ENCODE measurements around the gene PCSK6.

PCSK6 gene

GRCh38 chr15:101436526-101436925 is 53.0 kb downstream of the PCSK6 start:
- ChIA-PET CTCF (no interaction called here), POLR2A (no interaction called here)
- no peak for TF ChIP-seq L3MBTL2 (conservative IDR thresholded peaks at IDR 0.05)
- TF ChIP-seq FOXM1 (IDR thresholded peaks at IDR 0.05; ENCODE audit: borderline replicate concordance): no peak
- TF ChIP-seq TARDBP (IDR thresholded peaks at IDR 0.05): no peak
- no peak for TF ChIP-seq FOXK2 (IDR thresholded peaks at IDR 0.05)
- no peak for TF ChIP-seq NFRKB (IDR thresholded peaks at IDR 0.05)
- no peak for TF ChIP-seq SUZ12 (IDR thresholded peaks at IDR 0.05)
- TF ChIP-seq, protein P1, sequence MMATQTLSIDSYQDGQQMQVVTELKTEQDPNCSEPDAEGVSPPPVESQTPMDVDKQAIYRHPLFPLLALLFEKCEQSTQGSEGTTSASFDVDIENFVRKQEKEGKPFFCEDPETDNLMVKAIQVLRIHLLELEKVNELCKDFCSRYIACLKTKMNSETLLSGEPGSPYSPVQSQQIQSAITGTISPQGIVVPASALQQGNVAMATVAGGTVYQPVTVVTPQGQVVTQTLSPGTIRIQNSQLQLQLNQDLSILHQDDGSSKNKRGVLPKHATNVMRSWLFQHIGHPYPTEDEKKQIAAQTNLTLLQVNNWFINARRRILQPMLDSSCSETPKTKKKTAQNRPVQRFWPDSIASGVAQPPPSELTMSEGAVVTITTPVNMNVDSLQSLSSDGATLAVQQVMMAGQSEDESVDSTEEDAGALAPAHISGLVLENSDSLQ (IDR thresholded peaks at IDR 0.05): no peak
- TF ChIP-seq LEF1 (IDR thresholded peaks at IDR 0.05; ENCODE audit: borderline replicate concordance): no peak
- no peak for TF ChIP-seq HDGF (IDR thresholded peaks at IDR 0.05; ENCODE audit: borderline replicate concordance)
- TF ChIP-seq FOXA1 (IDR thresholded peaks at IDR 0.05): no peak
- TF ChIP-seq ZNF384 (IDR thresholded peaks at IDR 0.05): no peak
- no peak for DNase-seq (ENCODE audit: extremely low spot score)

DNA sequence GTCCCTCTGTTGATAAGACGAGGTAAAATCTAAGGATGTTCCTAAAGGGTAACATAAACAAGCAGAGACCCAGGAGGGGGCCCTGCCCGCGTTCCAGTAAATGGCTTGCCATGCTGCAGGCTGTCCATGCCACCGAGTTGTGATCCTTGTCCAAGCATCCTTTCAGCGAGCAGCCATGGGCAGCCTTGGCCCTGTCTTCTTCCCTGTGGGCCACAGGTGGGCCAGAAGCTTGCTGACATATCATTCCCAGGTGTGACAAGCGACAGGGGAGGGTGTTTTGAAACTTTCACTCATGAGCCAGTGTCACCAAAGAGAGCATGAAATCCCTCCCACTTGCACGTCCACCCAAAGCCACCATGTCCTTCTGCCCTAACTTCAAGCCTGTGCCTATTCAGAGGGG is 53.7 kb downstream of the PCSK6 start:
- TF ChIP-seq TARDBP (IDR thresholded peaks at IDR 0.05) (no peak), SUZ12 (IDR thresholded peaks at IDR 0.05) (no peak), LEF1 (IDR thresholded peaks at IDR 0.05; ENCODE audit: borderline replicate concordance) (no peak), FOXM1 (IDR thresholded peaks at IDR 0.05; ENCODE audit: borderline replicate concordance) (no peak), NFRKB (IDR thresholded peaks at IDR 0.05) (no peak), SP1 (IDR thresholded peaks at IDR 0.05) (no peak), ARNT (IDR thresholded peaks at IDR 0.05) (no peak), ELF4 (IDR thresholded peaks at IDR 0.05) (no peak), L3MBTL2 (conservative IDR thresholded peaks at IDR 0.05) (no peak)
- POLR2A ChIA-PET: no interaction called here
- no peak for DNase-seq (ENCODE audit: extremely low spot score)
- CTCF ChIA-PET: no interaction called here

- CTCF ChIA-PET: interaction anchor here (0.5 kb wide), 1 partner anchor 45 kb away, joined by 3 read pairs; no protein-coding TSS in a partner anchor
- TF ChIP-seq ZNF384 (IDR thresholded peaks at IDR 0.05) (no peak), ARNT (IDR thresholded peaks at IDR 0.05) (no peak), BHLHE40 (IDR thresholded peaks at IDR 0.05; ENCODE audit: borderline replicate concordance) (no peak), HDGF (IDR thresholded peaks at IDR 0.05; ENCODE audit: borderline replicate concordance) (no peak)
- POLR2A ChIA-PET: no interaction called here
- no peak for DNase-seq (ENCODE audit: extremely low spot score)
Measured at GRCh38 chr15:101434032-101434920, 55.2 kb downstream of the PCSK6 start.

GRCh38 chr15:101433396-101433795 is 56.1 kb downstream of the PCSK6 start:
- ChIA-PET CTCF (no interaction called here), POLR2A (no interaction called here)
- no peak for DNase-seq (ENCODE audit: extremely low spot score)
- TF ChIP-seq FOXK2 (IDR thresholded peaks at IDR 0.05) (no peak), ZNF384 (IDR thresholded peaks at IDR 0.05) (no peak), FOXA1 (IDR thresholded peaks at IDR 0.05) (no peak), BHLHE40 (IDR thresholded peaks at IDR 0.05; ENCODE audit: borderline replicate concordance) (no peak), HDGF (IDR thresholded peaks at IDR 0.05; ENCODE audit: borderline replicate concordance) (no peak), SP1 (IDR thresholded peaks at IDR 0.05) (no peak), ARNT (IDR thresholded peaks at IDR 0.05) (no peak), TARDBP (IDR thresholded peaks at IDR 0.05) (no peak), L3MBTL2 (conservative IDR thresholded peaks at IDR 0.05) (no peak), NFRKB (IDR thresholded peaks at IDR 0.05) (no peak), ELF4 (IDR thresholded peaks at IDR 0.05) (no peak), CTBP1 (IDR thresholded peaks at IDR 0.05; ENCODE audit: borderline replicate concordance) (no peak), LEF1 (IDR thresholded peaks at IDR 0.05; ENCODE audit: borderline replicate concordance) (no peak), SUZ12 (IDR thresholded peaks at IDR 0.05) (no peak), FOXM1 (IDR thresholded peaks at IDR 0.05; ENCODE audit: borderline replicate concordance) (no peak)
- TF ChIP-seq, protein P1 (IDR thresholded peaks at IDR 0.05): no peak

DNA sequence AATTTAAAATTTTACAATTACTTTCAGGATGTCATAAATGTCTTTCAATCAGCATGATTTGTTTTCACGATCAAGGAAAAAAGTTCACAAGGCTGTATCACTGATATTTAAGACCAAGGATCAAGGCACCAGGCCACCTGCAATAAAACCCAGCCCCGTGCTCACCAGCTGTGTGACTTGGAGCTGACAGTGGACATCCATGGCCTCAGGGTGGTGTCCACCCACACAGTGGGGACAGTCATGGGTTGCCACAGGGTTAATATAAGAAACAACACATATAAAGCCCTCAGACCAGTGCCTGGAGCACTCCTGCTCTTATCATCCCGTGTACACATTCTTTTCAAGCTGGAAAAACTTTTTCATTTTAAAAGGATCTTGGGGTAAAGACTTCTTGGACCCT is 56.5 kb downstream of the PCSK6 start:
- TF ChIP-seq FOXA1 (IDR thresholded peaks at IDR 0.05) (no peak), FOXK2 (IDR thresholded peaks at IDR 0.05) (no peak), SP1 (IDR thresholded peaks at IDR 0.05) (no peak), HDGF (IDR thresholded peaks at IDR 0.05; ENCODE audit: borderline replicate concordance) (no peak), ELF4 (IDR thresholded peaks at IDR 0.05) (no peak), ZNF384 (IDR thresholded peaks at IDR 0.05) (no peak), BHLHE40 (IDR thresholded peaks at IDR 0.05; ENCODE audit: borderline replicate concordance) (no peak), SUZ12 (IDR thresholded peaks at IDR 0.05) (no peak), L3MBTL2 (conservative IDR thresholded peaks at IDR 0.05) (no peak), LEF1 (IDR thresholded peaks at IDR 0.05; ENCODE audit: borderline replicate concordance) (no peak), CTBP1 (IDR thresholded peaks at IDR 0.05; ENCODE audit: borderline replicate concordance) (no peak), NFRKB (IDR thresholded peaks at IDR 0.05) (no peak), ARNT (IDR thresholded peaks at IDR 0.05) (no peak), FOXM1 (IDR thresholded peaks at IDR 0.05; ENCODE audit: borderline replicate concordance) (no peak), TARDBP (IDR thresholded peaks at IDR 0.05) (no peak)
- TF ChIP-seq, protein P1 (IDR thresholded peaks at IDR 0.05): no peak
- no peak for DNase-seq (ENCODE audit: extremely low spot score)
- CTCF ChIA-PET: interaction anchor here (0.6 to 0.7 kb wide), 2 partner anchors 42 to 69 kb away, joined by 3 read pairs; no protein-coding TSS in a partner anchor
- POLR2A ChIA-PET: no interaction called here

- no peak for DNase-seq (ENCODE audit: extremely low spot score)
- ChIA-PET CTCF (no interaction called here), POLR2A (no interaction called here)
- TF ChIP-seq ELF4 (IDR thresholded peaks at IDR 0.05) (no peak), FOXK2 (IDR thresholded peaks at IDR 0.05) (no peak), NFRKB (IDR thresholded peaks at IDR 0.05) (no peak), CTBP1 (IDR thresholded peaks at IDR 0.05; ENCODE audit: borderline replicate concordance) (no peak), FOXM1 (IDR thresholded peaks at IDR 0.05; ENCODE audit: borderline replicate concordance) (no peak), ZNF384 (IDR thresholded peaks at IDR 0.05) (no peak), ARNT (IDR thresholded peaks at IDR 0.05) (no peak), BHLHE40 (IDR thresholded peaks at IDR 0.05; ENCODE audit: borderline replicate concordance) (no peak), SP1 (IDR thresholded peaks at IDR 0.05) (no peak)
- TF ChIP-seq, protein P1 (IDR thresholded peaks at IDR 0.05): no peak
Measured at GRCh38 chr15:101431748-101432147, 57.8 kb downstream of the PCSK6 start.
